H4 (cell line): Measurements from ENCODE around the gene ERBB4. TPM values are rescaled to one million over a fixed set of nuclear protein-coding genes. Genes with fewer than 3 reads are reported as not detected.

Experiments
- DNase-seq: peaks from one replicate; pipeline ENCODE4 v3.0.0-alpha.2; 2015; ENCODE audit warnings: low spot score
- total RNA-seq: library from RNA; depleted of rRNA; stranded (reverse); fragments of >200 nt; shearing (Covaris generic); gene quantifications from 2 replicates; pipeline ENCODE4 v1.2.3, GENCODE V29; 2014

Gene ERBB4
- total RNA-seq, 1 experiment from 2014 or later: 0.33 TPM

DNA sequence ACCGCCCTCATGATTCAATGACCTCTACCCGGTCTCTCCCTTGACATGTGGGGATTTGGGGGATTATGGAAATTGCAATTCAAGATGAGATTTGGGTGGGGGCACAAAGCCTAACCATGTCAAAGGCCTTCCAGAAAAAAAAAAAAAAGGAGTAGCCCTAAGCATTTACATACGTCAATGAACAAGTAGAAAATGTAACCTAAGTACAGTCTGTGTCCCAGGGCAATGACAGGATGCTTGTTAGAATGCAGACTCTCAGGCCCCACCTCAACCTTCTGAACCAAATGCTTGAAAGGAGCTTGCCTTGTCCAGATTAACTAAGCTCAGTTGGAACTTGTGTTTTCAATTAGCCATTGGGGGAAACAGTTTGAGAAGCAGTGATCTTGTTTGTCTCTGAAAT, 1180.1 kb downstream of the ERBB4 start:
- no peak for DNase-seq

DNA sequence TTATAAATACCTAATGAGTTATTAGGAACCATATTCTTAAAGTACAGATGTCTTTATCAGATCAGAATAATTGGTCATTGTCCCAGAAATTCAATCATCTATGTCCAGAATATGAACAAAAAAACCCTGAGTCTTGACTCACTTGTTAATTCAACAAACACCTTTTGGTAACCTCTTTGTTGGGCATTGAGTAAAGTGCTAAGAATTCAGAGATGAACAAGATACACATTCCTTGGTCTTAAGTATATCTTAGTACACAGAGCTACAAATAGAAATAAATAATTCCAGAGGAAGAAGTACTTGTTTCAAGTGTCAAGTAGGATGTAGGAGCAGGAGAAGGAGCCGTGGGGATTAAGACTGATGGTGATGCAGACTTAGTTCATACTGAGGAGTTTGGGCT, 1184.1 kb downstream of the ERBB4 start:
- no peak for DNase-seq

DNA sequence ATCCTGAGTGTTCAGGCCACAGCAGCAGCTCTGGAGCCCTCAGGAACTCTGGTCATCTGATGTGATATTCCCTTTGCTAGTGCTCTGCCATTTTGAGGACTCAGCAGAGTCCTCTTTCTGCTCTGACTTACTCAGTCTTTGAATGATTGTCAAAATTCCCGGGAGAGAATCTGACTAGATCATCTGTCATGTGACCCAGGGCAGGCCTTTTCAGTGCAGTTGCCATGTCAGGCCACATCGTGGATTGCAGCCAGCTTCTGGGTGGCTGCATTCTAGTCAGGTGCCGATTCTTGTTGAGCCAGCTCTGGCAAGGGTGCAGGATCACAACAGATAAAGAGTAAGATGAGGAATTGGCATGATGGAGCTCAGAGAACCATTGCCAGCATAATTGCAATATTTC, 1186.6 kb downstream of the ERBB4 start:
- DNase-seq: peak; percentile 17

DNA sequence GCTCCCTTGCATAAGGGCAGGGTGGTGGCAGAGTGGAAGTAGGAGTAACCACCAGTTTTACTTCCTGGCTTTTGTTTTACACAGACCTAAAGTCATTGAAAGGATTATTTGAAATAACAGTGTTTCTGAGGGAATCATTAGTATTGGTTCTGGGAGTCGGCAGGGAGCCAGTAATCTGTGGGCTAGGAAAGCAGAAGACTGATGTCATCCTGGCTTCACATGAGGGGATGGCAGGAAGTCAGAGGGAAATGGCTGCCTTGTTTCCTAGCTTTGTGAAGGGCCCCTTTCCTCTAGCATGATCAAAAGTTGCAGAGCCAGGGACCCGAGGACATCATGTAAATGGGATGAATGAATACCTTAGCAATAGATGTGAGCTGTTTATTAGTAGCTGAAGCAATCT, 1189.6 kb downstream of the ERBB4 start:
- peak; percentile 14 for DNase-seq

DNA sequence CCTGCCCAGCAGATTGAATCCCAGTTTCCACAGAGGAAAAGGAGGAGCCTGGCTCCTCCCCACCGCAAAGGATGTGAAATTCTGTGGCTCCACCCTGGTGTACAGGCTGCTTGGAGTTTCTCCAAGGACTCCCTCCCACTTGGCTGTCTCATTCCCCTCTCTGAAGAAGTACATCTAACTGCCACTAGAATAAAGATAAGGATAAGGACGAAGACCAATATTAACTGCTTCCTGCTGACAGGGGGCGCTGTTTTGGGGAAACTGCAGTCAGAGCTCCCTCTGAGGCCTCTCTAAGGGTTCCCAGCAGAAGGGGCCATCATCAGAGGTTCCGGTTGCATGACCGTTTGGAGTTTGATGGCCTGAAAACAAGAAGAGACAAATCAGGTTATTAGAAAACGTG, 1191.3 kb downstream of the ERBB4 start:
- DNase-seq: peak; percentile 4

DNA sequence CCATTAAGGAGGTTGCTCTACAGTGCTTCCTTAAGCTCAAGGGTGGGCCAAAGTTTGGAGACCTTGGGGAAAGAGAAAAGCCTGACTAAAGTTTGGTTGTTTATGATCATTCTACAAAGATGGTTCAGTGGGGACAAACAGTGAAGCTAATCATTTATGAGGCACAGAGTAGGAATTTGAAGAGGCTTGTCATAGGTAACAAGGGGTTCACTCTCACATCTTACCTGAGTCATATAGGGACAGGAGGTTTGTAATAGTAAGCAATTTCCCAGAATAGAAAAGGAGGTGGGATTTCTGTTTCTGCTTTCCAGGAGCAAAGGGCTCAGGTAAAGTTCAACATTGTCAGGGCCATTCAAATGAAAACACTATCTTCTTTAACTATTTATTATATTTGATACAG, 1194.3 kb downstream of the ERBB4 start:
- no peak for DNase-seq

DNA sequence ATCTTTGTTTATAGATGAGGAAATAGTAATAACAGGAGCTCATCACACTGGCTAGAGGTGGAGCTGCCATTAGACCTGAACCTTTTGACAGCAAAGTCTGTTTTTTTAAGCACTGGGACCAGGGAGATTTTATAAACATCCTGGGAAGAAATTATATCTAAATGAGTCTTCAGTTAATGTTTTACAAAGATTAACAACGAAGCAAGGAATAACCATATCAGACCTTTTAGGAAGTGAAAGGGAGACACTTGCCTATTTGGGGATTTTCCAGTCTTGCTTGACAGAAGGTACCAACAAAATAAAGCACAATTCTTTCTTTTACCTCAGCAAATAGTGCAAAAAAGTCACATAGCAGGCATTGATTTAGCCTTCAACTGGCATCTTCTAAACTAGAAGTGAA, 1205.2 kb downstream of the ERBB4 start:
- DNase-seq: no peak

DNA sequence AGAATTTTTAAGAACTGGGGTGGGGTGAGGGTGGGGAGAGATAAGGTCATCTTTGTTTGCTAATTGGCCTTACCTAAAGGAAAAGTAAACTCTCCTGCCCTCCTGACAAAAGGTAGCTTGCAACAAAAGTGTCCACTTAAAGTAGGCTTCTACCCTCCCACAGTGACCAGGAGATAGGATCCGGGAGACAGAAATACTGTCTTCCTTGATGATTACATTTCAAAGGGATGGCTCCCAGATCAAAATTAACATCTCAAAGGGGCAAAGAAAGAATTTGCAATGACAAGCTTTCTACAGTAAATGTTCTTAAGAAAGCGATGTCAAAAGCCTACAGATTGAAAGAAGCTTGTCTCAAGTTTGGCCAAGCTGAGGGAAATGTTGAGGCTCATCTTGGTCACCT, 1206.9 kb downstream of the ERBB4 start:
- no peak for DNase-seq

DNA sequence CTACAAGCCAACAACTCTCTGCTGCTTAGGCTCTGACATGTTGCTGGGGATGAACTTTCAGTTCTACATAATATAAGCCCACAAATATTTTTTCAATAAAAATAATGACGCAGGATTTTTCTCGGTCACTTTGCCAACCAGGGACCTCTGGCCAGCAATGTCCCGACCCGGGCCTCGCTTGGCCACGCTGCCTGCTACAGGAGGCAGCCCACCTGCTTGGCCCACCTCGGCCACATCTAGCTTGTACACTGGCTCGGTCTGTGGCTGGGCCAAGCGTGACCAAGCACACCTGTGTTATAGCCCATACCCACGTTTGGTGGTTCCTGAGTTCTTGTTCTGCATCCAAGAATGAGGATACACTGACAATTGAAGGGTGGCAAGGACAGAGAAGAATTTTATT, 1208.7 kb downstream of the ERBB4 start:
- no peak for DNase-seq

DNA sequence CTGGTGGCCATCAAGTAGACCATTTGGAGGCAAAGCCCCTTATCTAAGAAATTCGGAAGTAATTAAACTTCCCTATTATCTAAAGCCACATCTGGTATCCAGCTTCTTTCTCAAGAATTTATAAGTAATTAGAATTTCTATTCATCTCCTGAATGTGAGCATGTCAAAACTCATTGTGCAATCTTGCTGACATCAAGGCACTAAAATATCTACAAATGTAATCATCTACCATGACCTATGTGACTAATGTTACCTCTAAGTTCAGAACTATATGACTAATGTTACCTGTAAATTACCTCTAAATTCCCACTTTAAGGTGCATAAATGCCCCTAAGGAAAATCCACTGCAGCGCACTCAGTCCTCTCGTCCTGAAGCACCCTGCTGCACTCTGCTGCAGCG, 1209.2 kb downstream of the ERBB4 start:
- no peak for DNase-seq

DNA sequence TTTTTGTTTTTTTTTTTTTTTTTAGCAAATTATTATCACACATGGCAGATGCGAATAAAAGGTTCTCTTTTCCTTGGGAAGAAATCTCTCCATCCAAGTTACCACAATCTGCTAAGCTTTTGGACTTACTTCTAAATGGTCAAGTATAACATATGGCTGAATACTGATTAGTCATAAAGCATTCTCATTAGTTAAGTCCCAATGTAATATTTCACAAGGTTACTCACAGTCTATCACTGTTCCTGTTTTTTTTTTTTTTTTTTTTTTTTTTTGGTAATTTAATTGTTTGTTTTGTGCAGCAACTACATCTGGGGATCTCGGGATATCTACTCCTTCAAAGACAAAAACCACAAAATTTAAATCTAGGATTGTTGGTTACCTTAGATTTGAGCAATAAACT, 1210.5 kb downstream of the ERBB4 start:
- no peak for DNase-seq
